Kidney glomerular epithelial cell (primary cell): ENCODE data around the gene KIAA1958.
"Not testable (repeated sequence)": the region's sequence is repeated elsewhere in the genome, so short reads cannot be mapped to it uniquely, and the experiment has no call there.

Experiments used
- DNase-seq: peaks from one replicate; lab custom pipeline; 2025; lab: John Stamatoyannopoulos, UW

The KIAA1958 gene

DNA sequence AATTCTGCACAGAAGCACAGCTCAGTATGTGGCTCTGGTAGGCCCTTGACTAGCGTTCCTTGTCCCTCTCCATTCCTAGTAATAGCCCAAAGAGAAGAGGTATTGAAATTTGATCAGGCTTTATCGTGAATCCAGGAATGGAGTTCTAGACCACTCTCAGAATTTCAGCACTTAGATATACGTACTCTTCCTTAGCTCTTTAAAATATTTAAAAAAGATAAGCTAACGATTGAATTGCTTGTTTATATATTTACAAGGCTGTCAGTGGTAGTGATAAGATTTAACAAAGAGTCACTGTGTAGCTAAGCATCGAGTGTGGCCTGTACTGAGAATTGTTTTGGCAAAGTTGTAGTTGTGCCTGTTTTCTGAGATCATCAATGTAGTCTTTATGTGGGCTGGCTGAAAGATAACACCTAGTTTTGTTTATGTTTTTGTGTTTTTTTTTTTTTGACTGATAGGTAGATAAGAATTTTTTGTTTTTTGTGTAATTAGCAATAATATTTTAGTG lies 2.5 kb downstream of the KIAA1958 start:
- DNase-seq: no peak

DNA sequence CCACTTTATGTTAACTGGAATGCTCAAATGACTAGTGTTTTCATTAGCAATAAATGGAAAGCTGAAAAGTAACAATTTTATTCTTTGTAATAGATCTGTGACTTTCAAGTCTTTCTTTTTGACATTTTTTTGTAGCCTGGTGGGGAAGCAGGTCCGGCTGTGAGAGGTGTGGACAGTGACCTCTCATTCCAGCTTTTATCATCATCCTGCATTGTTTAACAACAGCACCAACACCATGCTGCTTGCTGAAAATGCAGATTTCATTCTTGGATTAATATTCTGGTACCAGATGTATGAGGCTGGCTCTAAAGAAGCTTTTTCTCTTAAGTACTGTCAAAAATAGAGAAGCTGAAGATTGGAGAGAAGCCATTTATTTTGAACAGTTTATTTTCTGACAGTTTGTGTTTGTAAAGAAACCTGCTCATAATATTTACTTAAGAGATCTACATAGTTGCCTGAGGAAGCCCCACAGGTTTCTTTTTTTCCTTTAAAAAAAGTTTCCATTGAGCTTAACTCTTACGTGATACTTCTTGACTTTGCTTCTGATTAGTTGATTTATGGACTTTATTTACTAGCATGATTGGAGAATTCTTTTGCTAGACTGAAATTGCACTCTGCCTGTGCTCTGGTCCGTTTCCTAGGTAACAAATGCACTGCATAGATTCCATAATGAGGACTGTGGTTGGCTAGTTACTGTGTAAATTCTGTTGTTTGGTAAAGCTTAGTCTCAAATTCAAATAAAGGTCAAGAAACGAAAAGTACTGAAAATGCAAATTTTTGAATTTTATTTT lies 3.4 kb downstream of the KIAA1958 start:
- no peak for DNase-seq

DNA sequence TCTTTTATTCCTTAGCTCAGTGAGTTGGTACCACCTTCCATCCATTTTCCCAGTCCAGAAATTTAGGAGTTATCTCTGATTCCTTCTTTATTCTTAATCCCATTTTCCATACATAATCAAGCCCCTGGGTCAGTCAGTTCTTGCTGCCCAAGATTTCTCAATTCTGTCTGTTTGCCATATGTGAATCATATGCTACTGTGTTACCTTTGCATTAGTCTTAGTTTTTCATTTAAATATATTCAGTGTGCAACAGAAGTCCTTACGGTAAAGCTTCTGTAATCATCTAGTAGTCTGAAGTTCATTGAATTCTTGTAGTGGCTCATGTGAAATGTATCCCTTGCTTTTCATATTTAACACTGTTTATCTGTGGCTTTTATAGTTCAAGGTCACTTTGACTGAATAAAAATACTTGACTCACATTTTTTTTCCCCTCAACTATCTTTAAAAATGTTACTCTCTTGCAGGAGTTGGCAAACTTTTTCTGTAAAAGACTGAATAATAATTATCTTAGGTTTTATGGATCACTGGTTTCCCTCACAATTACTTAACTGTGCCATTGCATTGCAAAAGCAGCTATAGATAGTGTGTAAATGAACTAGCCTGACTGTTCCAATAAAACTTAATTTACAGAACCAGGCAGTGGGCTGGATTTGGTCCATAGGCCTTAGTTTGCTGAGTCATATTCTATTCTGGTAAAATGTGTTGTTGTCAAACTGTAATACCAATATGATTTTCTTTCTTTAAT lies 6.9 kb downstream of the KIAA1958 start:
- DNase-seq: peak; percentile 39

DNA sequence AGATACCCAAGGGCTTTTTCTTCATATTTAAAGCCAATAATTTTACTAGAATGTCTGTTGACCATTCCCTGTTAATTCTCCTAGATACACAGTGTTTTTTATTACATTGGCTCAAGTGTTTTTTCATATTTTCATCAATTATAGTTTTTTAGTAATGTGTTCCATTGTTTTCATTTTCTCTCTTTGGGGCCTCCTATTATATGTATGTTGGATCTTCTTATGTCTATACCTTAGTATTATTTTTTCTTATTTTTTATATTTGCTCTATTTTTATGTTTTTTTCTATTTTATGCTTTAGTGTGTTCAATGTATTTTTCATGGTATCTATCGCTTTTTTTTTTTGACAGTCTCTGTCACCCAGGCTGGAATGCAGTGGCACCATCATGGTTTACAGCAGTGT lies 7.5 kb downstream of the KIAA1958 start:
- DNase-seq: no peak

DNA sequence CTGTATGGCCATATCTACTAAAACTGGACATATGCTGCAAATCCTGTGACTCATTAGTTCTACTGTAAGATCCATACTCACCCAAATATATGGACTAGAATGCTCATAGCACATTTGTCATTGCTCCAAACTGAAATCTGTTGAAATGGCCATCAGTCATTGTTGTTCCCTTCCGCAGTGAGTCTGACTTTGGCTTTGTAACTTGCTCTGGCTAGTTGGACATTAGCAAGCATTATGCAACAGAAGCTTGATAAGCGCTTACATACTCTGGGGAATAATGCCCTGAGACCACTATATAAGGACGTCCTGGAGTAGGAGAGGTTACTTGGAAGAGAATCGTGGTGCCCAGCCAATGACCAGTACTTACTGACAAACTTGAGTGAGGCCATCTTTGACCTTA lies 9.0 kb downstream of the KIAA1958 start:
- DNase-seq: no peak

DNA sequence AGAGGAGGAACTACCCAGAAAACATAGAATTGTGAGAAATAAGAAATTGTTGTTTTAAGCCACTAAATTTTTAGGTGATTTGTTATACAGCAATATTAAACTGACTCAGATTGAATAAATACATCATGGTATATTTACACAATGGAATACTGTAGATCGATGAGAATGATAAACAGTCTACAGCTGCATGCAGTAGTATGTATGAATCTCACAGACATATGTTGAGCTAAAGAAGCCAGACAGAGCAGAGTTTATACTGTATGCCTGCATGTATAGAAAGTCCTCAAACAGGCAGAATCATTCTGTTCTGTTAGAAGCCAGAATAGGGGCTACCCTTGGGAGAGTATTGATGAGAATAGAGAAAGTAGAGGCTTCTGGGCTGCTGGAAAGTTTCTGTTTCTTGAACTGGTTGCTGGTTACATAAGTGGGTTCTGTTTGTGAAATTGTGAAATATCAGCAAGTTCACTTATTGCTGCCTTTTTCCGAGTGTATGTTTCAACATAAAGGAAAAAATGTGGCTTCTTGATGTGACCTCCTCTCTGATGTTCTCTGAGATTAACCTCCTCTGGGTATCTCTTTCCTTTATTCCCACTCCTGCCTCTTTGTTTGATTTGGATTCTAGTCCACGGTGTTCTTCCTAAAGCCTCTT lies 9.6 kb downstream of the KIAA1958 start:
- DNase-seq: no peak

DNA sequence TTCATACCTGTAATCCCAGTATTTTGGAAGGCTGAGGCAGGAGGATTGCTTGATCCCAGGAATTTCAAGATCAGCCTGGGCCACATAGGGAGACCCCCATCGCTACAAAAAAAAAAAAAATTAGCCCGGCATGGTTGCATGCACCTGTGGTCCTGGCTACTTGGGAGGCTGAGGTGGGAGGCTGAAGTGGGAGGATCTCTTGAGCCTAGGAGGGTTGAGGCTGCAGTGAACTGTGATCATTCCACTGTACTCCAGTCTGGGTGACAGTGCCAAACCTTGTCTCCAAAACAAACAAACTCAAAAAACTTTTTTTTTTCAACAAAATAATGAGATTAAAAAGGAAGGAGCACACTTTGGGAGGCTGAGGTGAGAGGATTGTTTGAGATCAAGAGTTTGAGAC lies 14.2 kb downstream of the KIAA1958 start:
- DNase-seq: no peak

DNA sequence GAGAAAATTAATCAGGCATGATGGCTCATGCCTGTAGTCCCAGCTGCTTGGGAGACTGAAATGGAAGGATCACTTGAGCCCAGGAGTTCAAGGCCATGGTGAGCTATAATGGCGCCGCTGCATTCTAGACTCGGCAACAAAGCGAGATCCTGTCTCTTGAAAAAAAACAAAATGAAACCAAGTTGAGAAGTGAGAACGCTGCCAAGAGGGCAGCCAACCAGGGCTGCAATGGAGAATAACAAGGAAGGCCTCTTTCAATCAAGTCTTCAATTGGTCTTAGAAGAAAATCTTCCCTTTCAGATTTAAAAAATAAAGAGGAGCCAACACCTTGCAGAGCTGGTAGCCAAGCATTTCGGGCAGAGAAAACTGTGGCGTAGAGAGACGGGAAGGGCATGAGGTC lies 14.7 kb downstream of the KIAA1958 start:
- DNase-seq: no peak

DNA sequence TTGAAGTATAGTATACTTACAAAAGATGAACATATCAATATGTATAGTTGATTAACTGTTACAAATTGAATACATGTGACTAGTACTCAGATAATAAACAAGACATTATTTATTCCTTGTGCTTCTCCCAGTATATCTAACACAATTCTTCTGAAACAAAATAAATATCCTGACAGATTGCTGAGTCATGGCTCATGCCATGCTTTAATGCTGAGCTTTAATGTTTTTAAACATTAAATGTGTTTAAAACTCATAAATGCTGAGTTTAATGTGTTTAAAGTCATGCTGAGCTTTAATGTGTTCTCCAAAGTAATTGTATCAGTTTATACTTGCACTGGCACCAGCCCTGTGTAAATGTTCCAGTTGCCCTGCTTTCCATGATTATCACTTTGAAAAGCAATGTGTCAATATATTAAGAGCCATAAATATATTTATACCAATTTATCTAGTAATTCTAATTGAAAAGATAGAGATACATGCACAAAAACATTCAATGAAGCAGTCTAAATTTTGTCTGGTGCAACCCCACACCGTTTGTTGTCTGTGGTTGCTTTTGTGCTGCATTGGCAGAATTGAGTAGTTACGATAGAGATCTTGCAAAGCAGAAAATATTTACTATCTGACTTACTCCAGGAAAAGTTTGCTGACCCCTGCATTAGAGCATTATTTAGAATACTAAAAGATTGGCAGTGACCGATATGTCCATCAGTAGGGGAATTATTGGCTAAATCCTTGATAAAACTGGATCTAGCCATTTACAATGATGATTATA lies 15.7 kb downstream of the KIAA1958 start:
- no peak for DNase-seq

DNA sequence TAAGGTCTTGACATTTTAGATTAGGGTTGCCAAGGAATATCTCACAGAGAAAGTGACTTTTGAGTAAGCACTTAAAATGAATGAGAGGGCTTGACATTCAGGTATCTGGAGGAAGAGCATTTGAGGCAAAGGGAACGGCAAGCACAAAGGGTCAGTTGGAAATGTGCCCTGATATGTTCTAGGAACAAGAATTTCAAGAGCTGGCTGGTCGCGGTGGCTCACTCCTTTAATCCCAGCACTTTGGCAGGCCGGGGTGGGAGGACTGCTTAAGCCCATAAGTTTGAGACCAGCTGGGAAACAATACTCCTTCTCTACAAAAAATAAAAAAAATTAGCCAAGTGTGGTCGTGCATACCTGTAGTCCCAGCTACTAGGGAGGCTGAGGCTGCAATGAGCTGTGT lies 16.5 kb downstream of the KIAA1958 start:
- DNase-seq: no peak

DNA sequence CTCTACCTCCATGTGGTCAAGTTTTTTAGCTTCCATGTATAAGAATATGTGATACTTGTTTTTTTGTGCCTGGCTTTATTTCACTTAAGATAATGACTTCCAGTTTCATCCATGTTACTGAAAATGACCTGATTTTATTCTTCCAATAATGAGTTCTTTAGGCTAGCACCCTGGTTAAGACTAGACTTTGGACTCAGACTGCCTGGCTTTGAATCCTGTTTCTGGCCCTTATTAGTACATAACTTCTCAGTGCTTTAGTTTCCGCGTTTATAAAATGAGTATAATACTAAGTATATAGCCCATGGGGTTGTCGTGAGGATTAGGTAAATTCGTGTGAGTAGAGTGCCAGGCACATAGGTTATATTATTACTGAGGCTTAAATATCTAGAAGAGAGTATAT lies 18.5 kb downstream of the KIAA1958 start:
- DNase-seq: no peak

DNA sequence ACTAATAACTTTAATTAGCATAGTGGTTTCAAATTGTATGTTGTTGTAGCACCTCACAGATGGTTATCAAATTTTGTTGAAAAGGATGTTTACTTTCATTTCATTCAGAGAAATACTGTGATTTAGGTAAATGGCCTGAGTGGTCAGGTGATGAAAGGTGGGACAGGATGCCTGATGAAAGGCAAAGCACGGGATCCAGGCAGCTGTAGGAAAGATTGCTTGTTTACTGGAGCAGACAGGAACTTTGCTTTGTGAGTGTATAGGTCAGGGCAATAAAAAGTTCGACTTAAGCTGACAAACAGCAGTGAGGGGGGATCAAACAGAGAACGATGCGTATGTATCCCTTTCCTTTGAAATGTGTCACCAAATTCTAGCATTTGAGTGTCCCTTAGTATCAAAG lies 19.0 kb downstream of the KIAA1958 start:
- no peak for DNase-seq

DNA sequence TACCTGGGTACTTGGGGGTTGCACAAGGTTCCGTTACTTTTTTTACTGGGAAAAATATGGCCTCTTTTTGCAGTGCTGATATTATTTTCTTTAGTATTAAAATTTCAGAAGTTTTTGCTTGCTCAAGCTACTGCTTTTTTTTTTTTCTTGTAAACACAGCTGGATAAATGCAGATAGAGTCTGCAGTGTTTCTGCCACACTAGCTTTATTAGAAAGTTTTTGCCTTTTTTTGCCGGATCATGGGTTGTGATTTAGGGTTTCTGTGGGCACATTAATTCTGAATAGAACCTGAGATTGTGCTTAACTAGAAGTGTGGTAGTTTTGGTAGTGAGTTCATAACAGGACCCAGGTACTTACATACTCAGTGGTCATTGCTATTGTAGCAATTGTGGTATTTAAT lies 19.9 kb downstream of the KIAA1958 start:
- DNase-seq: no peak

DNA sequence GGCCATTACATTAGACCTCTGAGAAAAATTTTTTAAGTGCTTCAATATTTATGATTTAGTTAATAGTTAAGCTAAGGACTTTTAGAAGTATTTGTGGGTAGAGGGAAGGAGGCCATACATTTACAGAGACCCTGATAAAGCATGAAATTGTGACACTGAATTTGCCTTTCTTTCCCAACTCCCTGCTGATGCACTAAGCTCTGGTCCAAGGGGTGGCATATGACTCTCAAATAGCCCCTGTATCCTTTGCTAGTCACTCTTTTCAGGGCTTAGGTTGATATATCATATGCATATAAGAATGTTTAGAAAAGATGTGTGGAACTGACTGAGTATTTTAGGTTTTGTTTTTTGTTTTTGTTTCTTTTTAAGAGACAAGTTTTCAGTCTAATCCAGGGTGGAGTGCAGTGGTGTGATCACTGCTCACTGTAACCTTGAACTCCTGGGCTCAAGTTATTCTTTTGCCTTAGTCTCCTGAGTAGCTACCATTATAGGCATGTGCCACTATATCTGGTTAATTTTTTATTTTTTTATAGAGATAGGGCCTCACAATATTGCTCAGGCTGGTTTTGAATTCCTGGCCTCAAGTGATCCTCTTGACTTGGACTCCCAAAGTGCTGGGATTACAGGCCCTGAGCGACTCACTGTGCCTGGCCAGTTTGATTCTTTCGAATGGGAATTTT lies 20.5 kb downstream of the KIAA1958 start:
- no peak for DNase-seq

DNA sequence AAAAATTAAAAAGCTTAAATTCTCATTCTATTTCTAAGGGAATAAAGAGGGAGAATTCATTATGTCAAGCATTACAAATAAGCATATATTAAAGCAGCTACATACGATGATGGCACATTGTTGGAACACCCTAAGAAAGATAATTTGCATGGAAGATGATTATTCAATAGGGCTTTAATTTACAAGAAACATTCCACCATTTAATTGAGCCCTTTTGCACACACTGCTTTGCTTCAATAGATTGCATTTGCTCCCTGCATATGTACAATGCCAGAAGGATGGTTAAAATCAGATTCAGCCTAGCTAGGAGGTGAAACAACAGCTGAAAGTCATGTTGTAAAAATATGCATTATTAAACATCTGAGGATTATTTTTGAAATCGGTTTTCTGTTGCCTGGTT lies 21.8 kb downstream of the KIAA1958 start:
- DNase-seq: no peak

DNA sequence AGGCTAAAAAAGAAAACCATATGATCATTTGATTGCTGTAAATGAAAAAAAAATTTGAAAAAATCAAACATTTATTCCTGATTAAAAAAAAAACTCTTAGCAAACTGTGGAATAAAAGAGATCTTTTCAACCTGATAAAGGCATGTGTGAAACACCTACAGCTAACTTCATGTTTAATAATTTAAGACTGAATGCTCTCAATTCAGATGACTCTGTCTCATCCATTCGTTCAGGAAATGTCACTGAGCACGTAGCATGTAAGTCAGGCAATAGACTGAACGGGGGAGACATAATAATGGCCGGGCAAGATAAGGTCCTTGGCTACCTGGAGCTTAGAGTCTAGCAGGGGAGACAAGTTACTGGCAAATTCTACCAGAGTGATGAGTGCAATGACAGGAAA lies 25.8 kb downstream of the KIAA1958 start:
- not testable (repeated sequence) for DNase-seq

DNA sequence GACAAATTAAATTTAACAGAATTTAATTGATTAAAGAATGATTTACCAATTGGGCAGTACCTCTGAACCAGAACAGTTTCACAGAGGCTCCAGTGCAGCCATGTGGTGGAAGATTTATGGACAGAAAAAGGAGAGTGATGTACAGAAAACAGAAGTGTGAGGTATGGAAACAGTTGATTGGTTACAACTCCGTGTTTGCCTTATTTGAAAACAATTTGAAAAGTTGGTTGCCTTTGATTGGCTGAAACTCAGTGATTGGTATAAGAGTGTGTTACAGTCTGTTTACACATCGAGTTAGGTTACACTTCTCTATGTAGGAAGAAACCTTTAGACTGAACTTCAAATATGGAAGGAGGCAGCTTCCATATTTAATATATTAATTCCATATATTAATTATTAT lies 30.1 kb downstream of the KIAA1958 start:
- DNase-seq: no peak

DNA sequence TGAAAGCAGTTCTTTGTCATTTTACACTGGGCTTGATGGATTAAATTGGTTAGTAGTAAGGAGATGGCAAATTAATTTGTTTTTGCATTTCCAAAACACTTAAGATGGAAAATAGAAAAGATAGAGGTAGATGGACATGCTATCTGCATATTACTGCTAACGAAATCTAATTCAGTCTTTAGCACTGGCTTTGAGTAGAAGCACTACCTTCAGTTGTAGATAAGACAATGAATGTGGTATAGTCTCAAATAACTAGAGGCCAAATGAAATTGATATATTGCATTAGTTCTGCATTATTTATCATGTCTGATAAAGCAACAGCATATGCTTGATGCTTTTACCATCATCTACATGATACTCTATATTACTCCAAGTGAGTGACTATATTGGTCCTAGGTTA lies 33.4 kb downstream of the KIAA1958 start:
- DNase-seq: no peak

DNA sequence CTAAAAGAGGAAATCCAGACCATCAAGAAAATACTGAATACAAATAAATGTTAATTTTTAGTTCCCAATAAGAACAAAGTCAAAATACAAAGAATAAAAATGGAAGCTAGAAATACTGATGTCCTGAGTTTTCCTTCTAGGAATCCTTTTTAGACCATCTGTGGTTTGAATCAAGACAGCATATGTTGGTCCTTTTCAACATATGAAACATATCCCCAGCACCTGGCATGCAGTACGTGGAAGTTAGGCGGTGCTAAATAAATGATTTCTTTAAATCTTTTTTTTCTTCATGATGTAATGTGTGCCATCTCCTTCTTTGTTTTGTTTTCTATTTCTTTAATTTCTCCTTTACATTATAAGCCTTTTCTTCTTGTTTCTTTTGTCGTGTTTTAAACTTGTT lies 34.0 kb downstream of the KIAA1958 start:
- DNase-seq: no peak

DNA sequence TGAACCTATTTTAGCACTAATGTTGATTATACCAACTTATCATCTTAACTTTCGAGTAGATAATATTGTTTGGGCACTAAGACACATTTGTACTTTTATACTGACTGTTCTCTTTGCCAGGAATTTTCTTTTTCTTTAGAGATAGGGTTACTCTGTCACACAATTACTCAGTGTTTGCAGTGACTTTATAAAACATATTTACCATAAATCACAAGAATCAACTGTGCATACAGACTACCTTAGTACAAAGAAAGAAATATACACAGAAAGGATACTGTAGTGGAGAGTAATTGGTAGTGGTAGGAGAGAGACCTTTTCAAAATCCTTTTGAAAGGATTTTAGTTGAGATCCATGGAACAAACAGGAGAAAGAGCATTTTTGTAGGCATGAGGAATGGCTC lies 40.3 kb downstream of the KIAA1958 start:
- DNase-seq: no peak

DNA sequence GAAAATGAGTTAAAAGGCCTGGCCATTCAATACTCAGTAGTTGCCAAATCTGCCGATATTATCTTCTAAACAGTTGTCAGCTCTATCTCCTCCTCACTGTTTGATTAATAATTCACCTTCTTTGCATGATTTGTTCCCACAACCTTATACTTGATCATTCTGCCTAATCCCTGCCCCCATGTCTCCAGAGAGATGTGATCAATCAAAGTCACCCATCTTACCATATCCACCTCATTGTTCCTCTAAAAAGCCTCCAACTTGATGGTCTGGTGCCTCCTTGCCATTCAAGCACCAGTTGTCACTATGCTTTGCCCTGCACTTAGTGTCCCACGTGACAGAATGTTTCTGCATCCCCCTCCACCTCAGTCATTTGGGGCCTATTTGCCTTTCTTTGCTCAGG lies 41.3 kb downstream of the KIAA1958 start:
- DNase-seq: no peak

DNA sequence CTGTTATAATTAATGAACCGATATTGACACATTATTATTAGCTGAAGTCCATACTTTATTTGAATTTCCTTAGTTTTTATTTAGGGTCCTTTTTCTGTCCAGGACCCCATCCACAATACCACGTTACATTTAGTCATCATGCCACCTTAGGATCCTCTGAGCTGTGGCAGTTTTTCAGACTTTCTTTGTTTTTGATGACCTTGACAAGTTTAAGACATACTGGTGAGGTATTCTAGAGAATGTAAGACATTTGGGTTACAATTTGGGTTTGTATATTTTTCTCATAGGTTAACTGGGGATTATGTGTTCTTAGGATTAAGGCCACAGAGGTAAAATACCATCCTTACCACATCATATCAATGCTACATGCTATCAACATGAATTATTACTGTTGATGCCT lies 42.7 kb downstream of the KIAA1958 start:
- DNase-seq: no peak
